ENCODE results near the gene MYO1B.

The MYO1B gene

GRCh38 chr2:191265311-191266170 lies 20.3 kb downstream of the MYO1B start:
- TF ChIP-seq SIN3A (IDR thresholded peaks at IDR 0.05; ENCODE audit: borderline replicate concordance, insufficient read depth, low read length) (no peak), FOXP2 (optimal IDR thresholded peaks at IDR 0.05; ENCODE audit: borderline replicate concordance, extremely low read depth, extremely low read length, insufficient read depth) (no peak), REST (IDR thresholded peaks at IDR 0.05; ENCODE audit: insufficient read depth in 1 of 2, low read depth in 2 of 2, low read length in 2 of 2) (no peak), POLR2AphosphoS5 (IDR thresholded peaks at IDR 0.05; ENCODE audit: low read depth, low read length) (no peak), TAF1 (IDR thresholded peaks at IDR 0.05; ENCODE audit: borderline replicate concordance, insufficient read depth, low read length) (no peak)

- TF ChIP-seq SIN3A (IDR thresholded peaks at IDR 0.05; ENCODE audit: borderline replicate concordance, insufficient read depth, low read length) (no peak), REST (IDR thresholded peaks at IDR 0.05; ENCODE audit: insufficient read depth in 1 of 2, low read depth in 2 of 2, low read length in 2 of 2) (no peak), POLR2AphosphoS5 (IDR thresholded peaks at IDR 0.05; ENCODE audit: low read depth, low read length) (no peak), TAF1 (IDR thresholded peaks at IDR 0.05; ENCODE audit: borderline replicate concordance, insufficient read depth, low read length) (no peak), FOXP2 (optimal IDR thresholded peaks at IDR 0.05; ENCODE audit: borderline replicate concordance, extremely low read depth, extremely low read length, insufficient read depth) (no peak)
Measured at GRCh38 chr2:191266201-191266600, 21.0 kb downstream of the MYO1B start.

- TF ChIP-seq TAF1 (IDR thresholded peaks at IDR 0.05; ENCODE audit: borderline replicate concordance, insufficient read depth, low read length) = no peak
- TF ChIP-seq REST (IDR thresholded peaks at IDR 0.05; ENCODE audit: insufficient read depth in 1 of 2, low read depth in 2 of 2, low read length in 2 of 2) = no peak
- TF ChIP-seq FOXP2 (optimal IDR thresholded peaks at IDR 0.05; ENCODE audit: borderline replicate concordance, extremely low read depth, extremely low read length, insufficient read depth) = no peak
- TF ChIP-seq POLR2AphosphoS5 (IDR thresholded peaks at IDR 0.05; ENCODE audit: low read depth, low read length) = no peak
- no peak for TF ChIP-seq SIN3A (IDR thresholded peaks at IDR 0.05; ENCODE audit: borderline replicate concordance, insufficient read depth, low read length)
Measured at GRCh38 chr2:191268596-191268995, 23.4 kb downstream of the MYO1B start.

- TF ChIP-seq FOXP2 (optimal IDR thresholded peaks at IDR 0.05; ENCODE audit: borderline replicate concordance, extremely low read depth, extremely low read length, insufficient read depth) = no peak
- no peak for TF ChIP-seq REST (IDR thresholded peaks at IDR 0.05; ENCODE audit: insufficient read depth in 1 of 2, low read depth in 2 of 2, low read length in 2 of 2)
- no peak for TF ChIP-seq POLR2AphosphoS5 (IDR thresholded peaks at IDR 0.05; ENCODE audit: low read depth, low read length)
- no peak for TF ChIP-seq TAF1 (IDR thresholded peaks at IDR 0.05; ENCODE audit: borderline replicate concordance, insufficient read depth, low read length)
- TF ChIP-seq SIN3A (IDR thresholded peaks at IDR 0.05; ENCODE audit: borderline replicate concordance, insufficient read depth, low read length) = no peak
Measured at GRCh38 chr2:191270306-191271161, 25.3 kb downstream of the MYO1B start.
